Naive thymus-derived CD8-positive, alpha-beta T cell (primary cell): Measurements from ENCODE around the gene THSD4. TPM values are rescaled to one million over a fixed set of nuclear protein-coding genes. Genes with fewer than 3 reads are reported as not detected.

Experiments used
- ATAC-seq, 2 donors: fragments of 150-1000 bp; cut with Tn5 transposase in 1 of 2; sonication (Bioruptor Pico), chemical (Tn5 transposase) in 1 of 2; 1 replicate in 1 of 2; 2 replicates in 1 of 2; pipeline ENCODE4 v1.10.0; 2021; ENCODE audit warnings: mild to moderate bottlenecking in 2 of 2, moderate library complexity in 2 of 2
- POLR2A ChIA-PET: fragments of 350-600 bp; sonication (Branson Sonifier 250); formaldehyde crosslinking; loops from one replicate; lab custom pipeline; 2021; ENCODE audit warnings: antibody characterized with exemption; lab: Charles Lee
- DNase-seq, 10 donors: peaks; one replicate each; pipeline versions ENCODE4 v3.0.0 to v3.0.0-alpha.2; 2020 to 2022
- H3K27ac Mint-ChIP-seq, 10 donors: one replicate each; pipeline ENCODE4 v1.8.0; 2020 to 2022; ENCODE audit warnings: mild to moderate bottlenecking in 10 of 10, mixed read lengths in 10 of 10, moderate library complexity in 4 of 10, inconsistent platforms in 1 of 10
- H3K27me3 Mint-ChIP-seq, 5 donors: one replicate each; pipeline ENCODE4 v1.8.0; 2021 to 2022; ENCODE audit warnings: mixed read lengths in 5 of 5
- H3K36me3 Mint-ChIP-seq, 3 donors: one replicate each; pipeline ENCODE4 v1.8.0; 2020 to 2022; ENCODE audit warnings: mixed read lengths in 3 of 3, mild to moderate bottlenecking in 2 of 3, inconsistent platforms in 1 of 3
- H3K4me1 Mint-ChIP-seq, 4 donors: one replicate each; pipeline ENCODE4 v1.8.0; 2021 to 2022; ENCODE audit warnings: mixed read lengths in 4 of 4
- H3K4me3 Mint-ChIP-seq, 10 donors: one replicate each; pipeline ENCODE4 v1.8.0; 2020 to 2022; ENCODE audit warnings: mild to moderate bottlenecking in 10 of 10, mixed read lengths in 10 of 10, moderate library complexity in 6 of 10, inconsistent platforms in 1 of 10
- H3K9me3 Mint-ChIP-seq, 9 donors: one replicate each; pipeline ENCODE4 v1.8.0; 2020 to 2022; ENCODE audit warnings: mixed read lengths in 9 of 9, mild to moderate bottlenecking in 3 of 9, inconsistent platforms in 1 of 9, moderate library complexity in 1 of 9
- polyA plus RNA-seq, 3 donors: library from polyadenylated mRNA; unstranded; fragments of 300-500 nt; fragmentation: Illumina TruSeq; gene quantifications; one replicate each; pipeline ENCODE4 v1.2.3, GENCODE V29; 2021
- total RNA-seq, 8 experiments: library from RNA in 2 of 8; stranded (reverse) in 2 of 8; gene quantifications; one replicate each; pipeline ENCODE4 v1.2.3 and lab custom pipeline; 2021 to 2026

Gene THSD4
- total and polyA plus RNA-seq, 5 experiments from 2014 or later, result not detected

DNA sequence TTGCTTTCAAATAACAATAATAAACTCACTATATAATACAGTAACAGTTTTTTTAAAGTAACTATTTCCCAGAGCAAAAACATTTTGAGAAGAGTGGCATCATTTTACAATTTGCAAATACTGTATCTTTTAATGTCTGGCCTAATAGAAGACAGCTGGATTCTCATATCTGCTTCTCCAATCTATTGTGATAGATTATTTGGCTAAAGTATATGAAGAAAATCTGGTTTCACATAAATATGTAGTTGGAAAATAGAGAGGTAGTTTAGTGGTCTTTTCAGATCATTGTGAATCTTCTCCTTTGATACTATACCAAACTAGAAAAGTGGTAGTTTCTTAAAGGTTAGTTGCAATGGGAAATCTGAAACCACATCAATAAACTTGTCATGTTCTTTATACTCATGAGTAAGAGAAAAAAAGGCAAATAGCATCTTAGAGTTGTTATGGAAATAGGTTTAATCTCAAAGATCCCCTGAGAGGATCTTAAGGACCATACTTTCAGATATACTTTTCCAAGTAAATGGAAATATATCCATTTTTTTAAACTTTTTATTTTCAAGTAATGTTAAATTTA is 570.2 kb downstream of the THSD4 start:
- Mint-ChIP-seq H3K27me3 (peaks cover 13 to 42% (median 24%) of the 10 kb centered on the region in 5 donors), H3K4me1 (peaks cover 0 to 6% (median 4%) of the 10 kb centered on the region in 4 donors), H3K36me3 (peaks cover 0 to 5% (median 0%) of the 10 kb centered on the region in 3 donors), H3K27ac (no peak overlapping the region), H3K4me3 (no peak overlapping the region), H3K9me3 (peaks cover 0 to 5% (median 1%) of the 10 kb centered on the region in 9 donors)
- ATAC-seq (no peak), DNase-seq (no peak)
- POLR2A ChIA-PET, result no interaction called here

DNA sequence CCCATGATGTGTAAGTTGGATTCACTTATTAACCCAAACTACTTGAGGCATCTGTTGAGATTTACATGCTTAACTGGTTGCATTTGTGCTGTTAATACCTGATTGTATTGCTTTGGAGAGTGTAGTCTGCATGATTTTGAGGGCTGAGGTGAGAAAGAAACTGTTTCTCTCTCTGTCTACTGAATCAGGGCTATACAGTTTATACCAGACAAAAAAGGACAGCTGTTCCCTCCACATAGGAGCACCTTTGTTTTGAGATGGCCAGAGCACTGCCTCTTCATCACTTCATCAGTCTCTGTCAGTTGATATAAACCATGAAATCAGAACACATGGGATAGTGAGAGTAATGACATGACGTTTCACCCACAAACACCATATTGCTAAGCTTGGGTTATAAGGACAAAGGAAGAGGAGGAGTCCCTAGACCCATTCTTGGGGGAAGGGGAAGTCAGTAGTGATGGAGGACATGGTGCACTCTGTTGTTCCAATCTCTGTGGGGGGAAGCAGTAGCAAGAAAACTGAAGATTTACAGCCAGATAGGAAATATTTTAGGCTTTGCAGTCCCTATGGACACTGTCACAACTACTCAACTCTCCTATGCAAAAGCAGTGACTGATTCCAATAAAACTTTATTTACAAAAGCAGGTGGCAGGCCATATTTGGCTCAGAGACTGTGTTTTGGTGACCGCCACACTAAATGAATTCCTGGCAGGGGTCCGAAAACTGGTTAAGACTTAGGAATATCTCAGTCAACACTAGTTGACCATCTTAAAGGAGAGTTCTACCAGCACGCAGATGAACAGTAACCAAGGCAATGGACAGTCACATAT is 571.2 kb downstream of the THSD4 start:
- H3K4me3 Mint-ChIP-seq, result no peak overlapping the region
- no peak overlapping the region for H3K27ac Mint-ChIP-seq
- H3K4me1 Mint-ChIP-seq, result peaks cover 0 to 6% (median 4%) of the 10 kb centered on the region in 4 donors
- POLR2A ChIA-PET, result no interaction called here
- no peak for DNase-seq
- H3K36me3 Mint-ChIP-seq, result peaks cover 0 to 9% (median 0%) of the 10 kb centered on the region in 3 donors
- peaks cover 0 to 10% (median 2%) of the 10 kb centered on the region in 9 donors for H3K9me3 Mint-ChIP-seq
- ATAC-seq, result no peak
- H3K27me3 Mint-ChIP-seq, result peaks cover 16 to 51% (median 24%) of the 10 kb centered on the region in 5 donors

DNA sequence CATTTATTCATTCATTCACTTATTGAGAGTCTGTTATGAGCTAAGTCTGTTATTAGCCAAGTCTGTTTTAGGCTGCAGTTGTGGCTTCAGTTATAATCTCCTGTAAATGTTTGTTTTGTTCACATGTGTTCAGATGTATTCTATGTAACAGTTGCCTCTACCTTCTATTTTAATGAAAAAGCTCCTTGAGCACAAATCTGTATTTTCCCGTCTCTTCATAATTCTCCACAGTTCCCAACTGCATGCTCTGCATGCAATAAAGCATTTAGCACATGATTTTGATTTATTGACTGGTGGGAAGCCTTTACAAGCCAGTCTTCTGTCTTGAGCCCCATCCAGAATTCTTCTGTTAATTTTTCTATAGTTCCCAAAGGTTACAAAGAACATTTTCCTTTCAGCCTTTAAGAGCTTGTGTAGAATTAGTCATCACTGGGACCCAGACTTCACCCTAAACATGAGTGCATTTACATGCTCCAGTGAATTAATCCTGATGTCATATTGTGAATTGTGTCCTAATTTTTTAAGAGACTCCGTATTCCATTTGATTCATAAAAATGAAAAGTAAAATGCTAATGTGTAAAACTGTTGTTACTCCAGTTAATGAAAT is 572.7 kb downstream of the THSD4 start:
- peaks cover 0 to 10% (median 2%) of the 10 kb centered on the region in 9 donors for H3K9me3 Mint-ChIP-seq
- no peak overlapping the region for H3K27ac Mint-ChIP-seq
- DNase-seq, result no peak
- H3K36me3 Mint-ChIP-seq, result peaks cover 0 to 9% (median 0%) of the 10 kb centered on the region in 3 donors
- no peak overlapping the region for H3K4me3 Mint-ChIP-seq
- POLR2A ChIA-PET, result no interaction called here
- H3K4me1 Mint-ChIP-seq, result peaks cover 0 to 6% (median 4%) of the 10 kb centered on the region in 4 donors
- ATAC-seq, result no peak
- peaks cover 24 to 60% (median 33%) of the 10 kb centered on the region in 5 donors for H3K27me3 Mint-ChIP-seq

DNA sequence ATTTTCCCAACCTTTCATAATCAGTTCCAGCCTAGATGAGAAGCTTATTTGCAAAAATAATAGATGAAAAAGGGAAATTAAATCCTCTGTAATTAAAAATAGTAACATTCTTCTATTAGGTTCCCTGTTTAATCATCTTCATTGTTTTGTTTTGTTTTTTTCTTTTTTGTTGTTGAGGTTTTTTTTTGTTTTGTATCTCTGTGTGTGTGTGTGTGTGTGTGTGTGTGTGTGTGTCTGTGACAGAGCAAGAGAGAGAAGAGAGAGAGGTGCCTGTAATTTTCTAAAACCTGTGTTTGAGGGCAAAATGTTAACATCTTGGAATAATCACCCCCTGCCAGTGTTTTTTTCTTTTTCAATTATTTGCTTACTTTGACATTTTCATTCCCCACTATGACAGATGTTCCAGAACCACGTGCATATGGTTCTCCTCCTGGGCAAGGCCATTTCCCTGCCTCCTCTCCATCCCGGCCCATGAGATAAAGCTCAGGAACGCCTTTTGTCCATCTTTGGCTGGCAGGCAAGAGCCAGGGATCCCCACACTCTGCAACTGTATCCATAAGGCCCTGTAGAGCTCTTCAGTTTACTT is 573.3 kb downstream of the THSD4 start:
- POLR2A ChIA-PET, result no interaction called here
- Mint-ChIP-seq H3K9me3 (peaks cover 0 to 10% (median 2%) of the 10 kb centered on the region in 9 donors), H3K36me3 (peaks cover 0 to 9% (median 0%) of the 10 kb centered on the region in 3 donors), H3K4me3 (no peak overlapping the region), H3K4me1 (peaks cover 0 to 6% (median 4%) of the 10 kb centered on the region in 4 donors), H3K27ac (no peak overlapping the region), H3K27me3 (peaks cover 21 to 61% (median 33%) of the 10 kb centered on the region in 5 donors)
- DNase-seq, result no peak
- ATAC-seq, result no peak

DNA sequence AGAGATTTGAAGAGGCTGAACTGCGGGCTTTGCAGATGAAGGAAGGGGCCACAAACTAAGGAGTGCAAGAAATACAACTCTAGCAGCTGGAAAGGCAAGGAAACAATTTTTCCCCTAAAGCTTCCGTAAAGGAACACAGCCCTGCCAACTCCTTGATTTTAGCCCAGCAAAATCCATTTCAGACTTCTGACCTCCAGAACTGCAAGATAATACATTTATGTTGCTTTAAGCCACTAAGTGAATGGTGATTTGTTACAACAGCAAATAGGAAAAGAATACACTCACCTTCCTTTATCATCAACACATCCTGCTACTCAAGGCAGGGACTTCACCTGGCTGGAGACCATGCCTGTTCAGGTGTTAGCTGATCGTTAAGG is 575.8 kb downstream of the THSD4 start:
- DNase-seq (no peak), ATAC-seq (no peak)
- Mint-ChIP-seq H3K27me3 (peaks cover 24 to 82% (median 45%) of the 10 kb centered on the region in 5 donors), H3K27ac (no peak overlapping the region), H3K4me1 (peaks cover 0 to 3% (median 0%) of the 10 kb centered on the region in 4 donors), H3K4me3 (no peak overlapping the region), H3K9me3 (peaks cover 0 to 10% (median 2%) of the 10 kb centered on the region in 9 donors), H3K36me3 (peaks cover 0 to 9% (median 0%) of the 10 kb centered on the region in 3 donors)
- POLR2A ChIA-PET, result no interaction called here

DNA sequence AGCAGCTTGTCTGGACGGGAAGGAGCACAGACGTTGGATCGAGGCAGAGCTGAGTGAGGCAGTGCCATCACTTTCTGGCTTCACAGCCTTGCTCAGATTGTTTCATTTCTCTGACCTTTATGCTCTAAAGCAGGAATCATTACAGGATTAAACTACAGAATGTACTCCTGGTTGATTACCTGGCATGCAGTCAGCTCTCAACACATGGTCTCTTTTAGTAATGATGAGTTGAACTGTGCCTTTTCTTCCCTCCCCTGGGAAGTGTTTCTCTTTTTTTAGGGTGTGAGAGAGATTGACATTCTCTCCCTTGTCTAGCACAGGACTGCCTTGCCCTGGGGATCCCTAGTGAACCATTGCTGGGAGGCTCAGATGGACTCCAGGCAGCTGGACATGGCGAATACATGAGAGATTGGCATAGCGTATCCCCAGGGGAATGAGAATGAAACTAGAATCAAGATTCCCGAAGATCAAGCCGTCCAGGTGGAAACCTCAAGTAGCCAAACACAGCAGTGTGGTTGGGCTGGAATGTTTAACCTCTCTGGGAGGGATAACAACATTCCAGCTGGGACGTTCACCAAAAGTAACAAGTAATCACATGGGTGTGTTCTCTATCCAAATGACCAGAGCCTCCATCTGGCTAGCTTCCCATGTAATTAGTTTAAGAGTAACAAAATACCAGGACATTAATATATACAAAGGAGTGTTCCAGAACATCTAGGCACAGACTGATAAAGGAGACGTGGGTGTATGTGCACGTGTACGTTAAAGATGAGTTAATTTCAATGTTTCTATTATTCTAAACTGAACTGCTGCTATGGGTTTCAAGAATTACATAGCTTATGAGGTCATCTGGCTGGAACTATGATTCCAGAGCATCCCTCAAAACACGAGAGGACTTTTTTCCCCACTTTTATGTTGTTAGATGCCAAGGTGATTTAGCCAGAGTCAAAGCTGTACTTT is 576.5 kb downstream of the THSD4 start:
- H3K9me3 Mint-ChIP-seq, result peaks cover 0 to 10% (median 2%) of the 10 kb centered on the region in 9 donors
- peaks cover 26 to 89% (median 52%) of the 10 kb centered on the region in 5 donors for H3K27me3 Mint-ChIP-seq
- ATAC-seq (no peak), DNase-seq (no peak)
- no peak overlapping the region for H3K27ac Mint-ChIP-seq
- no peaks in the 10 kb centered on the region for H3K4me1 Mint-ChIP-seq
- H3K36me3 Mint-ChIP-seq, result peaks cover 0 to 9% (median 0%) of the 10 kb centered on the region in 3 donors
- no peak overlapping the region for H3K4me3 Mint-ChIP-seq
- POLR2A ChIA-PET, result no interaction called here

DNA sequence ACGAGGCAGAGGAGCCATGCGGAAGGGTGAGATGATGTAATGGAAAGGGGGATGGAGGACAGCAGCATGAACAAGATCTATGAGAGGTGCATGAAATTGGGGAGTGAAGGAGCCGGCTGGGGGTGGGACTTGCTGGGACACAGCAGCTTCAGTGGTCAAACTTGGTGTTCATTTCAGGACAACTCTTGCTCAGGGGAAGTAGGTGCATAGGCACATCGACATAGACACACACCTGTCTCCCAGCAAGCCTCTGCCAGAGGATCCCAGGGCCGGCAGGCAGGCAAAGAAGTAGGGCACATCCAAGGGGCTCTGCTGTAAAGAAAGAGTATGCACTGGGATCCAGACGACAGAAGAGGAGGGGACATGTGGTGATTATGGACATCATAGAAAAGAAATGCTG is 582.0 kb downstream of the THSD4 start:
- Mint-ChIP-seq H3K4me1 (no peaks in the 10 kb centered on the region), H3K9me3 (no peaks in the 10 kb centered on the region), H3K27me3 (peaks cover 19 to 52% (median 35%) of the 10 kb centered on the region in 5 donors), H3K4me3 (no peak overlapping the region), H3K27ac (no peak overlapping the region), H3K36me3 (no peaks in the 10 kb centered on the region)
- no peak for DNase-seq
- no peak for ATAC-seq
- POLR2A ChIA-PET, result no interaction called here

DNA sequence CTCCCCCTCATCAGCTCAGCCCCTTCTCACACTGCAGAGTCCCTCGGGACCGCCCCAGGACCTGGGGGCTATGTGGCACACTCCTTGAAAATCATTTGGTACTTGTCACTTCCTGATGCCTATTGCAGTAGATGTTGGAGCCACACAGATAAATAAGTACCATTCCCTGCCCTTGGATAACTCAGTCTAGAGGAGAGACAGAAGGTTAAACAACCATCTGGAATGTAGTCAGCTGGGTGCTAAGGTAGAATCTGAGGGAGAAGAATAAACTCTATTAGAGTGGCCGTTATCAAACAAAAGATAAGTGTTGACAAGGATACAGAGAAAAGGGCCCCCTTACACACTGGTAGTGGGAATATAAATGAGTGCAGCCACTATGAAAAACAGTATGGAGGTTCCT is 582.8 kb downstream of the THSD4 start:
- Mint-ChIP-seq H3K4me3 (no peak overlapping the region), H3K36me3 (no peaks in the 10 kb centered on the region), H3K9me3 (no peaks in the 10 kb centered on the region), H3K27me3 (peaks cover 19 to 44% (median 29%) of the 10 kb centered on the region in 5 donors), H3K27ac (no peak overlapping the region), H3K4me1 (no peaks in the 10 kb centered on the region)
- POLR2A ChIA-PET, result no interaction called here
- DNase-seq (no peak), ATAC-seq (no peak)

DNA sequence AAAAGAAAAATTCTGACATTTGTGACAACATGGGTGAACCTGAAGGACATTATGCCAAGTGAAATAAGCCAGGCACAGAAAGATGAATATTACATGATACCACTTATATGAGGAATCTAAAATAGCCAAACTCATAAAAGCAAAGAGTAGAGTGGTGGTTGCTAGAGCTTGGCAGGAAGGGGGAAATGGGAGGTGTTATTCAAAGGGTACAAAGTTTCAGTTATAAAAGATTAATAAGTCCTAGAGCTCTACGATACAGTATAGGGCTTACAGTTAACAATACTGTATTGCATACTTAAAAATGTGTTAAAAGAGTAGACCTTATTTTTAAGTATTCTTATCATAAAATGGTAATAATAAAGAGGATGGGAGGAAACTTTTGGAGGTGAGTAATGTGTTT is 583.5 kb downstream of the THSD4 start:
- POLR2A ChIA-PET, result no interaction called here
- H3K9me3 Mint-ChIP-seq, result no peaks in the 10 kb centered on the region
- no peak overlapping the region for H3K27ac Mint-ChIP-seq
- ATAC-seq, result no peak
- no peak for DNase-seq
- H3K4me3 Mint-ChIP-seq, result no peak overlapping the region
- peaks cover 20 to 37% (median 29%) of the 10 kb centered on the region in 5 donors for H3K27me3 Mint-ChIP-seq
- H3K36me3 Mint-ChIP-seq, result no peaks in the 10 kb centered on the region
- H3K4me1 Mint-ChIP-seq, result no peaks in the 10 kb centered on the region

DNA sequence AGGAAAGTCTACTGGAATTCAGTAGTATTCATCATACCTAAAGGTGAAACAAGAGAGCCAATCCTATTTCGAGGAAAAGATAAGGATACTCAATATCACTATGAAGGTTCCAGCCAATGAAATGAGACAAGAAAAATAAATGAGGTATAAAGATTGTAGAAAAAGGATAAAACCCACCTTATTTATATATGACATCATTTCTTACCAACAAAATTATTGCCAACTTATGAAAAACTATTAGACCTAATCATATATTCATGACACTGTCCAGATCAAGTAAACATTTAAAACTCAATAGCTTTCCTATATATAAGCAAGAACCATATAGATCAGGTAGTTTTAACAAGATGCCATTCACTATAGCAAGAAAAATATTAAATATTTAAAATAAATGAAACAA is 584.7 kb downstream of the THSD4 start:
- ATAC-seq, result no peak
- no peak overlapping the region for H3K4me3 Mint-ChIP-seq
- H3K4me1 Mint-ChIP-seq, result no peaks in the 10 kb centered on the region
- H3K9me3 Mint-ChIP-seq, result no peaks in the 10 kb centered on the region
- H3K27me3 Mint-ChIP-seq, result peaks cover 23 to 35% (median 28%) of the 10 kb centered on the region in 5 donors
- no peaks in the 10 kb centered on the region for H3K36me3 Mint-ChIP-seq
- POLR2A ChIA-PET, result no interaction called here
- no peak overlapping the region for H3K27ac Mint-ChIP-seq
- no peak for DNase-seq

DNA sequence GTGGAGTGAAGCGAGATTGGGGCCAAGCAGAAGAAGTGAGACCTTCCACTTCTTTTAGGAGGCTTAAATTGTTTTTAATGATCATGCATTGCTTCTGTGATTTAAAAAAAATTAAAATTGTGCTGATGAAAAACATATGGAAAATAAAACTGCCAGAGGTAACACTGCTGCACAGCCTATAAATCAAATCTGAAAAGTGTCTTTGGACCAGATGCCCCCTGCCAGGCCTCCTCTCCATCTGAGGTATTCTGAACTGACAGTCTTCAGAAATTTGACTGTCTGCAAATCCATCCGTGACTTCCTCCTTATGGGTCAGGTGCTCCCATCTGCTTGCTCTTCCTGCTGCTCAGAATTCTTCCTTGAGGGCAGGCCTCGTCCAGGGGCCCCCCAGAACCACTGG is 586.5 kb downstream of the THSD4 start:
- Mint-ChIP-seq H3K36me3 (no peaks in the 10 kb centered on the region), H3K27ac (no peak overlapping the region), H3K27me3 (peaks cover 25 to 35% (median 27%) of the 10 kb centered on the region in 5 donors), H3K9me3 (no peaks in the 10 kb centered on the region), H3K4me3 (no peak overlapping the region), H3K4me1 (no peaks in the 10 kb centered on the region)
- ATAC-seq (no peak), DNase-seq (no peak)
- POLR2A ChIA-PET, result no interaction called here

DNA sequence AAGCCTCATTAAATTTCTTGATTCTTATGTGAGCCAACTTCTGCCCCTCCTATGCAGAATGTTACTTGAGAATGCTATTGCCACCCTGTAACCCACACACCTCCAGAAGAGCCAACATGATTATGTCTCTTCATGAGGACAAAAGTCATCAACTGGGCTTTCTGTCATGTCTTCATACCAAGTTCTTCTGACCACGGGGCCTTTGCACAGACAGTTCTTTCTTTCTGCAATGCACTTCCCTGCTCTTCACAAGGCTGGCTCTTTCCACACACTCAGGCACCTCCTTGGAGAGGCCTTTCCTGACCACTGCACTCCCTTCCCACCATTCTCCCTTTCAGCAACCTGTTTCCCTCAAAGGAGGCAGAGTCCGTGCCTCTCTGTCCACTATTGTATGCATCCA is 587.2 kb downstream of the THSD4 start:
- Mint-ChIP-seq H3K9me3 (no peaks in the 10 kb centered on the region), H3K4me1 (no peaks in the 10 kb centered on the region), H3K27ac (no peak overlapping the region), H3K27me3 (peaks cover 21 to 32% (median 27%) of the 10 kb centered on the region in 5 donors), H3K36me3 (no peaks in the 10 kb centered on the region), H3K4me3 (no peak overlapping the region)
- POLR2A ChIA-PET, result no interaction called here
- DNase-seq (no peak), ATAC-seq (no peak)
